WI38 (cell line): ENCODE results near the gene PYGL.

Source experiments
- H3K4me3 ChIP-seq: 2 replicates; pipeline ENCODE4 v1.5.1; 2011; ENCODE audit warnings: low read depth, mild to moderate bottlenecking, control low read depth, low read length
- CTCF ChIP-seq: IDR thresholded peaks from 2 replicates; pipeline ENCODE4 v1.5.1; 2012; ENCODE audit warnings: low read depth, mild to moderate bottlenecking, control low read depth, low read length

Gene PYGL

DNA sequence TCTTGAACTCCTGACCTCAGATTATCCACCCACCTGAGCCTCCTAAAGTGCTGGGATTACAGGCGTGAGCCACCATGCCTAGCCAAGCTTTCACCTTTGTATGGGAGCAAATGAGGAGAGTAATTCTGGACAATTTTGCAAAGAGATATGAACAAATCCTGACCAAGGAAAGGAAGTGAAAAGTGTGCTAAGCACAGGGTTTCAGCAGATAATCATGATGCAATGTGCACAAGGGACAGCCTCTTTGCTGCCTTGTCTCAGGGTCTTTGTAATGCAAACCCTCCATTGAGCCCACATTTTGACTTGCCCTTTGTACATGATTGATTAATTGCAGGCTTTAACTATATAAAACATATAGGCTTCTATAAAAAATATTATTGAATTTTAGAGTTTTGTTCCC, 9.2 kb upstream of the PYGL start:
- no peak for TF ChIP-seq CTCF

GRCh38 chr14:50951032-50951431, 6.7 kb upstream of the PYGL start:
- H3K4me3 ChIP-seq: no peak overlapping the region
- TF ChIP-seq CTCF: no peak

More for the DNA sequence above, 9.2 kb upstream of the PYGL start:
- H3K4me3 ChIP-seq: no peak overlapping the region

- TF ChIP-seq CTCF: no peak
Measured at GRCh38 chr14:50948205-50948604, 3.9 kb upstream of the PYGL start.

GRCh38 chr14:50947446-50947845, 3.2 kb upstream of the PYGL start:
- no peak for TF ChIP-seq CTCF
- H3K4me3 ChIP-seq: no peak overlapping the region

More at GRCh38 chr14:50948205-50948604, 3.9 kb upstream of the PYGL start:
- no peak overlapping the region for H3K4me3 ChIP-seq

DNA sequence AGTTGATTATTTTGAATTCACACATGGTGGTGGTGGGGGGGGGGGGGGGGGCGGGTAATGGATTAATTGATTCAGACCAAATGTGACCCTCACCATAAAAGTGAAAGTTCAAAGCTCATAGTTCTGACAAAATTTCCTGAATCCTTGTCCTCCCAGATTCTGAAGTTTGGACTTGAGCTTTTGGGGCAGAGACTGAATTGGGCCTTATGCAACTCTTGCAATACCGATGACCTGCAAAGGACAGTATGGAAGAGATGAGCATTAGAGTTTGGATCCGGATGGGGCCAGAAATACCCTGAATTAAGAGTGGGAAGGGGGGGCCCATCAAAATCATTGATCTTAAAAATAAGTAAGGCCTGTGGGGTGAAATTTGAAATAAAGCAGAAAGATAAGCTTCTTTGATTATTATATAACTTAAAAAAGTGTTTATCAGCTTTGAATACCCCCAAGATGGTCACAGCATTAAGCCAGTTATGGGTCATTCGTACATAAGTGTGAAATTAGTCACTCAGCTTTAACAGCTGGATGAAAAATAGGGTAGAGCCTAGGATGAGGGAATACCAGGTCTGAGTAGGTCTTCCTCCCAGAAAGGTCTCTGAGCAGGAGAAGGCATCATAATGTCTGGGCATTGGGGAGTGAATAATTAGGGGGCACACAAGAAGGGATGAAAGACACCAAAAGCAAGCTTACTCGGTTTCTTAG, 2.1 kb upstream of the PYGL start:
- no peak for TF ChIP-seq CTCF

DNA sequence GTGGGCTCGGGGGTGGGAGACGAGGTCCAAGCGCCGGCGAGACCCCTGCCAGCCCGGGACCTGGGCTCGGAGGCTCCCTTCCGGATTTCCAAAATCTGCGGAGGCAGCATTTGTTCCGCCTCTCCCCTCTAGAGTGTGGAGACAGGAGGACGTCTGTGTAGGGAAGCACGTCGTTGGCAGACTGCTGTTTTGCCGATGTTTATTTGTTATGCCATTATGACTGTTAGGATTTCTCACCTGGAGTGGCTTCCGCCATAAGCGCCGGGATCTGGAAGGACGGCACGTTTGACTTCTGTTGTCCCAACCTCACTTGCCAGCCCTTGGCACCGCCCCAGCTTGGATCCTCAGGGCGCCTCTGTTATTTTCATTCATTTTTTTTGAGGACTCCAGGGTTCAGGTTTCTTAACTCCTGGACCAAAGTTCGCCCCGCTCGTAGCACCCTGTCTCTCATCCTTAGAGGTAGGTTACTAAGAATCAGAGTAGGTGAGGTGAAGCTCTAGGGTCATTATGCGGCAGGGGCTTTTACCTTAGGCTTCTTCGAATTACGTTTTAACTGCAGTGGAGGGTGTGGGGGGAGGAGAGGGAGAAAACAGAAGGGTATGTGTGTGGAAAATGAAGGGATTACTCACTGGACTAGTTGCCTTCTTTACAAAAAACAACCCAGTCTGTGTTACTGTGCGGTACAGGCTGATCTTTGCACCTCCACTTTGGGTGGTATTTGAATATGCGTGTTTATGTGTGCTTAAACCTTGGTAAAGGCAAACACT, 547 bp upstream of the PYGL start:
- TF ChIP-seq CTCF: no peak

More for the DNA sequence above, 2.1 kb upstream of the PYGL start:
- H3K4me3 ChIP-seq: no peak overlapping the region

More for the DNA sequence above, 547 bp upstream of the PYGL start:
- H3K4me3 ChIP-seq: peak overlapping the region; percentile 63
